Measurements from ENCODE around the gene HSFX3. TPM values are rescaled to one million over a fixed set of nuclear protein-coding genes. Genes with fewer than 3 reads are reported as not detected.
"Not testable (repeated sequence)": the region's sequence is repeated elsewhere in the genome, so short reads cannot be mapped to it uniquely, and the experiment has no call there.

Gene HSFX3
- total RNA-seq, 1 donor from 2014 or later = not detected

DNA sequence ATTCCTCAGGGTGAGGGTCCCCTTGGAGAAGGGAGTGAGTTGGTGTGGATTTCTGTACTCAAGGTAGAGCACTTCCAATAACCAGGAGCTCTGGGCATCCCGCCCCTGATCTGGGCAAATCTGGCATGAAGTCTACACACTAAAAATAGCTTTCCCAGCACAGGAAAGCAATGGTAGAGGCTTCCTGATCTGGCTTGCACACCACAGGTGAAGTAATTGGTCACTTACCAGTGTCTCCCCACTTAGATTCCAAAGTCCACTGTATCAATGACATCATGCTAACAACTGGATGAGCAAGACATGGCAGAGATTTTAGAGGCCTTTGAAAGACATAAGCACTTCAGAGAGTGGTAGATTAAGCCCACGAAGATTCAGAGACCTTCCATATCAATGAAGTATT, 26.8 kb downstream of the HSFX3 start:
- H3K27me3 Mint-ChIP-seq (ENCODE audit: low read depth, unreplicated experiment) = no peaks in the 10 kb centered on the region
- H3K4me1 ChIP-seq (ENCODE audit: insufficient read depth, low read length) = no peaks in the 10 kb centered on the region
- H3K36me3 ChIP-seq (ENCODE audit: insufficient read depth, low read length) = no peaks in the 10 kb centered on the region
- no peaks in the 10 kb centered on the region for H3K79me2 ChIP-seq (ENCODE audit: insufficient read depth, low read length)
- no peaks in the 10 kb centered on the region for H4K20me1 ChIP-seq (ENCODE audit: insufficient read depth, low read length)
- H3K4me1 Mint-ChIP-seq (ENCODE audit: low read depth, unreplicated experiment) = peaks cover 6% of the 10 kb centered on the region
- H3K9me3 ChIP-seq (ENCODE audit: insufficient read depth, low read depth, low read length) = no peaks in the 10 kb centered on the region
- H3K36me3 Mint-ChIP-seq (ENCODE audit: low read depth, unreplicated experiment) = no peaks in the 10 kb centered on the region
- H3K27ac ChIP-seq (ENCODE audit: low read depth, low read length) = no peak overlapping the region
- no peaks in the 10 kb centered on the region for H3K9me3 Mint-ChIP-seq (ENCODE audit: unreplicated experiment)
- no peak overlapping the region for H3K4me3 ChIP-seq (ENCODE audit: insufficient read depth, low read depth, low read length)
- DNase-seq (ENCODE audit: low read depth) = no peak
- no peak overlapping the region for H3K9ac ChIP-seq (ENCODE audit: low read length)
- H3K27me3 ChIP-seq (ENCODE audit: insufficient read depth, low read length) = no peaks in the 10 kb centered on the region
- no peak overlapping the region for H3K4me2 ChIP-seq (ENCODE audit: low read length)
- H3K4me3 Mint-ChIP-seq (ENCODE audit: unreplicated experiment) = no peak overlapping the region
- no peak overlapping the region for H2AFZ ChIP-seq (ENCODE audit: low read depth, low read length)
- TF ChIP-seq EZH2 (IDR thresholded peaks at IDR 0.05; ENCODE audit: insufficient read depth, low read length) = no peak
- TF ChIP-seq, protein P1, sequence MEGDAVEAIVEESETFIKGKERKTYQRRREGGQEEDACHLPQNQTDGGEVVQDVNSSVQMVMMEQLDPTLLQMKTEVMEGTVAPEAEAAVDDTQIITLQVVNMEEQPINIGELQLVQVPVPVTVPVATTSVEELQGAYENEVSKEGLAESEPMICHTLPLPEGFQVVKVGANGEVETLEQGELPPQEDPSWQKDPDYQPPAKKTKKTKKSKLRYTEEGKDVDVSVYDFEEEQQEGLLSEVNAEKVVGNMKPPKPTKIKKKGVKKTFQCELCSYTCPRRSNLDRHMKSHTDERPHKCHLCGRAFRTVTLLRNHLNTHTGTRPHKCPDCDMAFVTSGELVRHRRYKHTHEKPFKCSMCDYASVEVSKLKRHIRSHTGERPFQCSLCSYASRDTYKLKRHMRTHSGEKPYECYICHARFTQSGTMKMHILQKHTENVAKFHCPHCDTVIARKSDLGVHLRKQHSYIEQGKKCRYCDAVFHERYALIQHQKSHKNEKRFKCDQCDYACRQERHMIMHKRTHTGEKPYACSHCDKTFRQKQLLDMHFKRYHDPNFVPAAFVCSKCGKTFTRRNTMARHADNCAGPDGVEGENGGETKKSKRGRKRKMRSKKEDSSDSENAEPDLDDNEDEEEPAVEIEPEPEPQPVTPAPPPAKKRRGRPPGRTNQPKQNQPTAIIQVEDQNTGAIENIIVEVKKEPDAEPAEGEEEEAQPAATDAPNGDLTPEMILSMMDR (IDR thresholded peaks at IDR 0.05; ENCODE audit: insufficient read depth, low read depth, low read length) = no peak
- no peak overlapping the region for H3K27ac Mint-ChIP-seq (ENCODE audit: unreplicated experiment)
- FAIRE-seq = no peak

DNA sequence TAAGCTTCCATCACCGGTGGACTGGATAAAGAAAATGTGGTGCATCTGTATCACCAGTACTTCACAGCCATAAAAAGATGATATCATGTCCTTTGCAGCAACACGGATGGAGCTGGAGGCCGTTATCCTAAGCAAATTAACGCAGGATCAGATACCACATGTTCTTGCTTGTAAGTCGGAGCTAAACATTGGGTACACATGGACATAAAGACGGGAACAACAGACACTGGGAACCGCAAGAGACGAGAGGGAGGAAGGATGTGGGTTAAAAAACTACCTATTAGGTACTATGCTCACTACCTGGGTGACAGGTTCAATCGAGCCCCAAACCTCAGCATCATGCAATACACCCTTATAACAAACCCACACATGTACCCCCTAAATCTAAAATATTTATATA, 28.3 kb downstream of the HSFX3 start:
- FAIRE-seq = peak; percentile 70
- H3K27ac ChIP-seq (ENCODE audit: low read depth, low read length) = no peak overlapping the region
- H3K4me2 ChIP-seq (ENCODE audit: low read length) = no peak overlapping the region
- no peaks in the 10 kb centered on the region for H3K79me2 ChIP-seq (ENCODE audit: insufficient read depth, low read length)
- no peak overlapping the region for H2AFZ ChIP-seq (ENCODE audit: low read depth, low read length)
- Mint-ChIP-seq H3K4me1 (ENCODE audit: low read depth, unreplicated experiment) (peaks cover 6% of the 10 kb centered on the region), H3K27ac (ENCODE audit: unreplicated experiment) (no peak overlapping the region), H3K4me3 (ENCODE audit: unreplicated experiment) (no peak overlapping the region), H3K36me3 (ENCODE audit: low read depth, unreplicated experiment) (no peaks in the 10 kb centered on the region), H3K9me3 (ENCODE audit: unreplicated experiment) (no peaks in the 10 kb centered on the region), H3K27me3 (ENCODE audit: low read depth, unreplicated experiment) (no peaks in the 10 kb centered on the region)
- H3K4me1 ChIP-seq (ENCODE audit: insufficient read depth, low read length) = no peaks in the 10 kb centered on the region
- H3K9me3 ChIP-seq (ENCODE audit: insufficient read depth, low read depth, low read length) = no peaks in the 10 kb centered on the region
- no peak for TF ChIP-seq EZH2 (IDR thresholded peaks at IDR 0.05; ENCODE audit: insufficient read depth, low read length)
- TF ChIP-seq, protein P1 (IDR thresholded peaks at IDR 0.05; ENCODE audit: insufficient read depth, low read depth, low read length) = no peak
- H3K36me3 ChIP-seq (ENCODE audit: insufficient read depth, low read length) = no peaks in the 10 kb centered on the region
- no peak for DNase-seq (ENCODE audit: low read depth)
- H4K20me1 ChIP-seq (ENCODE audit: insufficient read depth, low read length) = no peaks in the 10 kb centered on the region
- H3K9ac ChIP-seq (ENCODE audit: low read length) = no peak overlapping the region
- no peak overlapping the region for H3K4me3 ChIP-seq (ENCODE audit: insufficient read depth, low read depth, low read length)
- no peaks in the 10 kb centered on the region for H3K27me3 ChIP-seq (ENCODE audit: insufficient read depth, low read length)

DNA sequence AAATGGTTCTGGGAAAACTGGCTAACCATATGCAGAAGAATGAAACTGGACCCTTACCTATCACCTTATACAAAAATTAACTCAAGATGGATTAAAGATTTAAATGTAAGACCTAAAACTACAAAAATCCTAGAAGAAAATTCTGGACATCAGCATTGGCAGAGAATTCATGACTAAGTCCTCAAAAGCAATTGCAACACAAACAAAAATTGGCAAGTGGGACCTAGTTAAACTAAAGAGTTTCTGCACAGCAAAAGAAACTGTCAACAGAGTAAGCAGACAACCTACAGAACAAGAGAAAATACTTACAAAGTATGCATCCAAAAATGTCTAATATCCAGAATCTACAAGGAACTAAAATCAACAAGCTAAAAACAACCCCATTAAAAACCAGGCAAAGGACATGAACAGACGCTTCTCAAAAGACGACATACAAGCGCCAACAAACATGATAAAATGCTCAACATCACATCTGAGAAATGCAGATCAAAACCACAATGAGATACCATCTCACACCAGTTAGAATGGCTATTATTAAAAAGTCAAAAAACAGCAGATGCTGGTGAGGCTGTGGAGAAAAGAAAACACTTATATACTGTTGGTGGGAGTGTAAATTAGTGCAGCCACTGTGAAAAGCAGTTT, 29.0 kb downstream of the HSFX3 start:
- DNase-seq (ENCODE audit: low read depth) (peak; percentile 31), FAIRE-seq (peak; percentile 77)
- H2AFZ ChIP-seq (ENCODE audit: low read depth, low read length); H3K27me3 Mint-ChIP-seq (ENCODE audit: low read depth, unreplicated experiment); H3K4me1 Mint-ChIP-seq (ENCODE audit: low read depth, unreplicated experiment); H3K79me2 ChIP-seq (ENCODE audit: insufficient read depth, low read length); H3K9ac ChIP-seq (ENCODE audit: low read length); H3K4me1 ChIP-seq (ENCODE audit: insufficient read depth, low read length); H3K4me3 ChIP-seq (ENCODE audit: insufficient read depth, low read depth, low read length); H3K27ac ChIP-seq (ENCODE audit: low read depth, low read length); H3K4me3 Mint-ChIP-seq (ENCODE audit: unreplicated experiment); H3K4me2 ChIP-seq (ENCODE audit: low read length); H3K9me3 ChIP-seq (ENCODE audit: insufficient read depth, low read depth, low read length); H3K36me3 ChIP-seq (ENCODE audit: insufficient read depth, low read length); H4K20me1 ChIP-seq (ENCODE audit: insufficient read depth, low read length); H3K27me3 ChIP-seq (ENCODE audit: insufficient read depth, low read length); H3K36me3 Mint-ChIP-seq (ENCODE audit: low read depth, unreplicated experiment); H3K9me3 Mint-ChIP-seq (ENCODE audit: unreplicated experiment); H3K27ac Mint-ChIP-seq (ENCODE audit: unreplicated experiment): not testable (repeated sequence)

All from astrocyte (in vitro differentiated cells and primary cell).